SK-N-SH treated with all-trans-retinoic acid at 6 μM for 48 hours (cell line): Measurements from ENCODE around the gene FLII.

Experiments
- CSDC2 ChIP-seq: fragments of 250-450 bp; sonication (Bioruptor Pico); IDR thresholded peaks from 2 replicates; pipeline ENCODE4 v1.5.0; 2020; ENCODE audit warnings: mild to moderate bottlenecking, moderate library complexity
- ESRRG ChIP-seq: fragments of 250-450 bp; sonication (Bioruptor Pico); IDR thresholded peaks from 2 replicates; pipeline ENCODE4 v1.6.1; 2021; ENCODE audit warnings: mild to moderate bottlenecking
- ISL1 ChIP-seq: fragments of 250-450 bp; sonication (Bioruptor Pico); IDR thresholded peaks from 2 replicates; pipeline ENCODE4 v2.1.2; 2022; ENCODE audit warnings: mild to moderate bottlenecking, moderate library complexity
- PPARA ChIP-seq: fragments of 250-450 bp; sonication (Bioruptor Pico); IDR thresholded peaks from 2 replicates; pipeline ENCODE4 v1.5.0; 2020; ENCODE audit warnings: mild to moderate bottlenecking, borderline replicate concordance
- RARB ChIP-seq: fragments of 250-450 bp; sonication (Bioruptor Pico); IDR thresholded peaks from 2 replicates; pipeline ENCODE4 v1.8.0; 2021; ENCODE audit warnings: mild to moderate bottlenecking, moderate library complexity
- TOX ChIP-seq: fragments of 250-450 bp; sonication (Bioruptor Pico); IDR thresholded peaks from 2 replicates; pipeline ENCODE4 v1.8.0; 2021; ENCODE audit warnings: mild to moderate bottlenecking, moderate library complexity, borderline replicate concordance
- TF ChIP-seq, protein P1 (sequence below): fragments of 250-450 bp; sonication (Bioruptor Pico); IDR thresholded peaks from 2 replicates; pipeline ENCODE4 v1.8.0; 2020; ENCODE audit warnings: mild to moderate bottlenecking, moderate library complexity, borderline replicate concordance

DNA sequence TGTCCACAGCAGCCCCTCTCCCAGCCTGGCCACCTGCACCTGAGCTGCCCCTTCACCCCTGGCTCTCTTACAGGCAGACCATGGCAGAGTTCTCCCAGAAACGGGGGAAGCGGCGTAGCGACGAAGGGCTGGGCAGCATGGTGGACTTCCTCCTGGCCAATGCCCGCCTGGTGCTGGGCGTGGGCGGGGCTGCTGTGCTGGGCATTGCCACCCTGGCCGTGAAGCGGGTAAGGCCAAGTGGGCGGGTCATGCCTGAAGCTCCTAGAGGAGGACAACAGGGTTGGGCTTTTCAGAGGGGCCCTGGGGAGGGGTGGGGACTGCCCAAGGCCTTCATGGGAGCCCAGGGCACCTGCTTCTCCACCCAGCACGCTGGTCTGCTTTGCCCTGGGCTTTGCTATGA is 4.1 kb upstream of the FLII start:
- TF ChIP-seq TOX = no peak
- no peak for TF ChIP-seq PPARA (CRISPR knock-in tag)
- no peak for TF ChIP-seq CSDC2 (CRISPR knock-in tag)
- no peak for TF ChIP-seq RARB (CRISPR knock-in tag)
- TF ChIP-seq ISL1 = no peak
- TF ChIP-seq, protein P1, sequence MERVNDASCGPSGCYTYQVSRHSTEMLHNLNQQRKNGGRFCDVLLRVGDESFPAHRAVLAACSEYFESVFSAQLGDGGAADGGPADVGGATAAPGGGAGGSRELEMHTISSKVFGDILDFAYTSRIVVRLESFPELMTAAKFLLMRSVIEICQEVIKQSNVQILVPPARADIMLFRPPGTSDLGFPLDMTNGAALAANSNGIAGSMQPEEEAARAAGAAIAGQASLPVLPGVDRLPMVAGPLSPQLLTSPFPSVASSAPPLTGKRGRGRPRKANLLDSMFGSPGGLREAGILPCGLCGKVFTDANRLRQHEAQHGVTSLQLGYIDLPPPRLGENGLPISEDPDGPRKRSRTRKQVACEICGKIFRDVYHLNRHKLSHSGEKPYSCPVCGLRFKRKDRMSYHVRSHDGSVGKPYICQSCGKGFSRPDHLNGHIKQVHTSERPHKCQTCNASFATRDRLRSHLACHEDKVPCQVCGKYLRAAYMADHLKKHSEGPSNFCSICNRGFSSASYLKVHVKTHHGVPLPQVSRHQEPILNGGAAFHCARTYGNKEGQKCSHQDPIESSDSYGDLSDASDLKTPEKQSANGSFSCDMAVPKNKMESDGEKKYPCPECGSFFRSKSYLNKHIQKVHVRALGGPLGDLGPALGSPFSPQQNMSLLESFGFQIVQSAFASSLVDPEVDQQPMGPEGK (CRISPR knock-in tag) = no peak
- no peak for TF ChIP-seq ESRRG (CRISPR knock-in tag)
